WI38 (cell line): Measurements from ENCODE around the gene KRTAP25-1.

Source experiments
- H3K4me3 ChIP-seq: 2 replicates; pipeline ENCODE4 v1.5.1; 2011; ENCODE audit warnings: low read depth, mild to moderate bottlenecking, control low read depth, low read length
- TF ChIP-seq, protein P1 (sequence below): IDR thresholded peaks from 2 replicates; pipeline ENCODE4 v1.5.1; 2012; ENCODE audit warnings: low read depth, mild to moderate bottlenecking, control low read depth, low read length

KRTAP25-1 gene

DNA sequence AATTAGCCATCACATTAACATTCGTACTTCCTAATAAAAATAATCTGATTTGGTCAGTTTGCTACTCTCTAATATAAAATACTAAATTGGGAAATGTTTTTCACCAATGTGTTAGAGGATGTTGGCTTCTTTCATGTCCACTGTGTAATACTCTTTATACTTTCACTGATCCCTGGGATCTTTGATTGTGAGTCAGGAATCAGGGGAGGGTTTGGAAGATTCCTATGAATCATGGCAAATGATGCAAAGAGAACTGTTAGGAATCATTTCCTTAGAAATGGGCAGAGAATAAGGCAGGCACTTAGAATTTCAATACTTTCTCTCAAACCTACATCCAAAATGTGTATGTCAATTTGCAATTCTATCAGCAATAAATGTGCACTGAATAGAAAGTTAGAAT lies 37.5 kb downstream of the KRTAP25-1 start:
- TF ChIP-seq, protein P1, sequence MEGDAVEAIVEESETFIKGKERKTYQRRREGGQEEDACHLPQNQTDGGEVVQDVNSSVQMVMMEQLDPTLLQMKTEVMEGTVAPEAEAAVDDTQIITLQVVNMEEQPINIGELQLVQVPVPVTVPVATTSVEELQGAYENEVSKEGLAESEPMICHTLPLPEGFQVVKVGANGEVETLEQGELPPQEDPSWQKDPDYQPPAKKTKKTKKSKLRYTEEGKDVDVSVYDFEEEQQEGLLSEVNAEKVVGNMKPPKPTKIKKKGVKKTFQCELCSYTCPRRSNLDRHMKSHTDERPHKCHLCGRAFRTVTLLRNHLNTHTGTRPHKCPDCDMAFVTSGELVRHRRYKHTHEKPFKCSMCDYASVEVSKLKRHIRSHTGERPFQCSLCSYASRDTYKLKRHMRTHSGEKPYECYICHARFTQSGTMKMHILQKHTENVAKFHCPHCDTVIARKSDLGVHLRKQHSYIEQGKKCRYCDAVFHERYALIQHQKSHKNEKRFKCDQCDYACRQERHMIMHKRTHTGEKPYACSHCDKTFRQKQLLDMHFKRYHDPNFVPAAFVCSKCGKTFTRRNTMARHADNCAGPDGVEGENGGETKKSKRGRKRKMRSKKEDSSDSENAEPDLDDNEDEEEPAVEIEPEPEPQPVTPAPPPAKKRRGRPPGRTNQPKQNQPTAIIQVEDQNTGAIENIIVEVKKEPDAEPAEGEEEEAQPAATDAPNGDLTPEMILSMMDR, result no peak
- H3K4me3 ChIP-seq, result no peak overlapping the region

DNA sequence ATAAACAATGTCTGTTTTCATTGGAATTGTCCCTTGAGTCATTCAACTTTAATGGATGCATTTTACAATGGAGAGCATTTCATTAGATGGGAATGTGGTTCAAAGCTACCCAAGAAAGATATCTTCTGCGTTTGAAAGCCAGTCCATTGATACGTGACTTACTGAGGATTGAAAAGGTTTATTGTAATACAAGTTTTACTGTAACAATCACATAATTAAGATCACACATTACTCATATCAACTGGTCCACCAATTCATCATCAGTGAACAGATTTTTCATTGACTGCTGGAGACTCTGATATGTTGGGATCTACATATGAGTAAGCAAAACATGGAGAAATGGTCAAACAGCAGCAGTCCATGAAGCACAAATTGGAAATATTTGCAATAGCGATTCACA lies 39.4 kb downstream of the KRTAP25-1 start:
- H3K4me3 ChIP-seq, result no peak overlapping the region
- TF ChIP-seq, protein P1, result no peak

DNA sequence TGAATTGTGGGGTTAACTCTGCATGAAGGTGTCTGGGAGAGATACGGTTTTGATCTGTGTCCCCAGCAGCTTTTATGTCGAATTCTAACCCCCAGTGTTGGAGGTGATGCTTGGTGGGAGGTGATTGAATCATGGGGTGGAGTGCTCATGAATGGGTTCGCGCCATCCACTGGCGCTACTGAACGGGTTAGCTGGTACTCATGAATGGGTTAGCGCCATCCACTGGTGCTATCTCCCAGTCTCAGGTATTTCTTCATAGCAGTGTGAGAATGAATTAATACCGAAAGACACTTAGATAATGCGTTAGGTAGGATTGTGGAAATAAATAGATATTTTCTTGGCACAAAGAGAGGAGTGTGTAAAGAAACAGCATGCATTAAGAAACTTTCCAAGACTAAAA lies 40.5 kb downstream of the KRTAP25-1 start:
- H3K4me3 ChIP-seq, result no peak overlapping the region
- TF ChIP-seq, protein P1, result no peak

DNA sequence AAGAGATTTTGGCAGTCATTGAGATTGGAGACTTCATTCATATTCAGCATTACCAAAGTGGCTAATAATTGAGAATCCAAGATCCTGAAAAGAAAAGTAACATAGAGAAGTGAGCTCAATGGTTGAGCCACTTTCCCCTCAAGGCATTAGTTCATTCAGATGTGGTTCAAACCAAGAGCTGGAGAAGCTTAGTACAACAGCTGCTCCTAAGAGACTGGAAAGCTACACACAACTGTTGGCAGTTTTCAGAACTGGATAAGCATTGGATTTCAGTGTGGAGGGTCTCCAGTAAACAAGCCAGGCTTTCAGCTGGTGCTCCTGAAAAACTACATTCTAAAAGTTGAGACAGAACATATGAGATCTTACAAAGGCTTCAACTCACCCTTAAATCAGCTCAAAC lies 44.3 kb downstream of the KRTAP25-1 start:
- no peak overlapping the region for H3K4me3 ChIP-seq
- TF ChIP-seq, protein P1, result no peak

DNA sequence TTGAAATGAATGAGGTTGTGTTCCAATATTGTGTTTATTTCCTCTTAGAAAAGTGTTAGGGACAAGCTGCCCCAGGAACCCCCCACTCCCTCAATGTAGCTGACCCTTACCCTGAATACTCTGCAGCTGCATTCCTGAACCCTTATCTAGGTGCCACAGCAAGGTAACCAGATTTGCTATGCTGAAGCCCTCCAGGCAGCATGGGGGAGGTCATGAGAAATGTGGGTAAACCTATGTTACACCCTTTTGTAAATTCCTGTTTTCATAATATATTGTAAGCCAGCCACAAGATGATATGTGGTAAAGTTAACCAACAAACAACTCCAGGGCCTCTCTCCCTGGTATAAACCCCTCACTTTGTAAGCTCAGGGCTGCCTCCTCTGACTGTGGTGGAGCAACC lies 45.6 kb downstream of the KRTAP25-1 start:
- TF ChIP-seq, protein P1, result no peak
- H3K4me3 ChIP-seq, result no peak overlapping the region

DNA sequence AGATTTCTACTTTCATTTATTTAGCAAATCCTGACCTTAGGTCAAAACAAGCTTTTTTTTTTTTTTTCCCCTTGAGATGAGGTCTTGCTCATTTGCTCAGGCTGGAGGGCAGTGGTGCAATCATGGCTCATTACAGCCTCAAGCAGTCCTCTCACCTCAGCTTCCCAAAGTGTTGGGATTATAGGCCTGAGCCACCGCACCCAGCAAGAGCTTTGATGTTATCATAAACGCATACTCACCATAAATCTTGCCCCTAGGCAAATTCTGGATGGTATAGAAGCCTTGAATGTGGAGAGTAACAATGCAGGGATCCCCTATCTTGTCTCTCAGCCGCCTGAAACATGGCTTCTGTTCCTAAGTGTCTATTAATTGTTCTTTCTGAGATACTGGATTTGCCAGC lies 48.7 kb downstream of the KRTAP25-1 start:
- H3K4me3 ChIP-seq, result no peak overlapping the region
- TF ChIP-seq, protein P1, result no peak
